ENCODE measurements around the gene MUS81. TPM values are rescaled to one million over a fixed set of nuclear protein-coding genes. Genes with fewer than 3 reads are reported as not detected.

The MUS81 gene
- total and polyA plus RNA-seq, 9 of the 15 experiments (the other 6 are each of a cell fraction or from before 2014, with no cell fraction given): 13.4 to 118 (median 53.7) TPM

GRCh38 chr11:65898656-65899355, 38.6 kb downstream of the MUS81 start (continued):
- TF ChIP-seq CHD7 (IDR thresholded peaks at IDR 0.05; ENCODE audit: low read depth, low read length) (no peak), ARID3B (CRISPR knock-in tag; IDR thresholded peaks at IDR 0.05; ENCODE audit: borderline replicate concordance) (no peak), TAF9B (IDR thresholded peaks at IDR 0.05; ENCODE audit: partially characterized antibody) (no peak), ZBTB43 (CRISPR knock-in tag; IDR thresholded peaks at IDR 0.05) (no peak), ZNF507 (tag; conservative IDR thresholded peaks at IDR 0.05) (no peak), HLTF (IDR thresholded peaks at IDR 0.05) (no peak), DDX20 (tag; IDR thresholded peaks at IDR 0.05; ENCODE audit: low read depth) (no peak), ZNF224 (CRISPR knock-in tag; IDR thresholded peaks at IDR 0.05) (no peak), MLLT1 (IDR thresholded peaks at IDR 0.05) (no peak)
